Liver (tissue), 9 donors: ENCODE results near the gene NCOR1. TPM values are rescaled to one million over a fixed set of nuclear protein-coding genes. Genes with fewer than 3 reads are reported as not detected.

Source experiments
- DNase-seq: peaks from one replicate; pipeline ENCODE4 v3.0.0-alpha.2; 2017; ENCODE audit warnings: low spot score
- H3K27ac ChIP-seq, 2 donors: one replicate each; pipeline ENCODE4 v1.7.0; 2013; ENCODE audit warnings: inconsistent platforms in 2 of 2, low read length in 2 of 2, control low read depth in 1 of 2, low read depth in 1 of 2, mild to moderate bottlenecking in 1 of 2
- H3K27me3 ChIP-seq, 4 donors: one replicate each; pipeline versions ENCODE4 v1.6.1 to v1.7.0; 2013; ENCODE audit warnings: low read length in 3 of 4, inconsistent platforms in 1 of 4, mild to moderate bottlenecking in 1 of 4, moderate library complexity in 1 of 4; ENCODE audit not compliant: control insufficient read depth in 4 of 4, insufficient read depth in 4 of 4
- H3K36me3 ChIP-seq, 4 donors: one replicate each; pipeline versions ENCODE4 v1.6.1 to v1.7.0; 2013; ENCODE audit warnings: low read length in 3 of 4, mild to moderate bottlenecking in 3 of 4, low read depth in 1 of 4, moderate library complexity in 1 of 4; ENCODE audit not compliant: control insufficient read depth in 4 of 4, insufficient read depth in 3 of 4
- H3K4me1 ChIP-seq, 4 donors: one replicate each; pipeline versions ENCODE4 v1.6.1 to v1.7.0; 2013; ENCODE audit warnings: low read length in 3 of 4, mild to moderate bottlenecking in 3 of 4, moderate library complexity in 1 of 4; ENCODE audit not compliant: control insufficient read depth in 4 of 4, insufficient read depth in 4 of 4
- H3K4me3 ChIP-seq, 3 donors: one replicate each; pipeline versions ENCODE4 v1.6.1 to v1.7.0; 2013; ENCODE audit warnings: low read length in 3 of 3, control low read depth in 1 of 3, low read depth in 1 of 3, mild to moderate bottlenecking in 1 of 3
- H3K9ac ChIP-seq, 2 donors: one replicate each; pipeline ENCODE4 v1.7.0; 2013; ENCODE audit warnings: low read length in 2 of 2, mild to moderate bottlenecking in 2 of 2, moderate library complexity in 2 of 2, control low read depth in 1 of 2, low read depth in 1 of 2
- H3K9me3 ChIP-seq, 4 donors: one replicate each; pipeline versions ENCODE4 v1.6.1 to v1.7.0; 2013; ENCODE audit warnings: low read length in 3 of 4; ENCODE audit not compliant: control insufficient read depth in 4 of 4
- ATF3 ChIP-seq: IDR thresholded peaks from 2 replicates; pipeline ENCODE4 v1.6.1; 2016; ENCODE audit warnings: antibody characterized with exemption
- CTCF ChIP-seq: fragments of 150-350 bp; IDR thresholded peaks from 2 replicates; pipeline ENCODE4 v1.5.1; 2017; ENCODE audit warnings: improper control_type of control experiment, low read depth, low read length; ENCODE audit not compliant: missing input control
- EGR1 ChIP-seq, 2 donors: IDR thresholded peaks; 2 replicates each; pipeline ENCODE4 v1.6.1; 2016 to 2018; ENCODE audit warnings: antibody characterized with exemption in 2 of 2, low read depth in 2 of 2
- FOXA1 ChIP-seq: IDR thresholded peaks from 2 replicates; pipeline ENCODE4 v1.6.1; 2016; ENCODE audit warnings: antibody characterized with exemption
- FOXA2 ChIP-seq: IDR thresholded peaks from 2 replicates; pipeline ENCODE4 v1.6.1; 2016; ENCODE audit warnings: antibody characterized with exemption
- GABPA ChIP-seq, 2 donors: IDR thresholded peaks in 1 of 2; conservative IDR thresholded peaks in 1 of 2; 2 replicates each; pipeline ENCODE4 v1.6.1; 2016; ENCODE audit warnings: antibody characterized with exemption in 2 of 2, mild to moderate bottlenecking in 1 of 2, moderate library complexity in 1 of 2
- HNF4A ChIP-seq, 2 donors: conservative IDR thresholded peaks; 2 replicates each; pipeline ENCODE4 v1.6.1; 2016; ENCODE audit warnings: antibody characterized with exemption in 2 of 2, mild to moderate bottlenecking in 2 of 2
- HNF4G ChIP-seq: IDR thresholded peaks from 2 replicates; pipeline ENCODE4 v1.6.1; 2016; ENCODE audit warnings: antibody characterized with exemption
- JUND ChIP-seq, 2 donors: IDR thresholded peaks; 2 replicates each; pipeline ENCODE4 v1.6.1; 2016; ENCODE audit warnings: antibody characterized with exemption in 2 of 2
- MAX ChIP-seq: IDR thresholded peaks from 2 replicates; pipeline ENCODE4 v1.6.1; 2016; ENCODE audit warnings: antibody characterized with exemption
- NR2F2 ChIP-seq: IDR thresholded peaks from 2 replicates; pipeline ENCODE4 v1.6.1; 2016; ENCODE audit warnings: antibody characterized with exemption
- RAD21 ChIP-seq, 2 donors: IDR thresholded peaks; 2 replicates each; pipeline ENCODE4 v1.6.1; 2016; ENCODE audit warnings: antibody characterized with exemption in 2 of 2, mild to moderate bottlenecking in 2 of 2
- RXRA ChIP-seq, 2 donors: IDR thresholded peaks; 2 replicates each; pipeline ENCODE4 v1.6.1; 2017 to 2018; ENCODE audit warnings: antibody characterized with exemption in 2 of 2, mild to moderate bottlenecking in 1 of 2
- SP1 ChIP-seq: IDR thresholded peaks from 2 replicates; pipeline ENCODE4 v1.6.1; 2018; ENCODE audit warnings: antibody characterized with exemption, mild to moderate bottlenecking
- TAF1 ChIP-seq: conservative IDR thresholded peaks from 2 replicates; pipeline ENCODE4 v1.6.1; 2016; ENCODE audit warnings: antibody characterized with exemption, mild to moderate bottlenecking
- YY1 ChIP-seq: IDR thresholded peaks from 2 replicates; pipeline ENCODE4 v1.6.1; 2016; ENCODE audit warnings: antibody characterized with exemption, mild to moderate bottlenecking
- WGBS: extraction: QIAGEN DNeasy Blood & Tissue Kit; methylation state at CpG from one replicate; pipeline ENCODE4 v1.1.7; 2013; 5-methylcytosine and 5-hydroxymethylcytosine counted together
- polyA plus RNA-seq, 2 donors: library from polyadenylated mRNA; stranded (reverse) in 1 of 2; unstranded in 1 of 2; fragments of 200-250 nt in 1 of 2; fragments of >200 nt in 1 of 2; fragmentation: Nextera tagmentation in 1 of 2; extraction: Ambion mirVana in 1 of 2; gene quantifications; one replicate each; pipeline versions ENCODE4 v1.2.1 to v1.2.3, GENCODE V29; 2013 to 2015
- total RNA-seq, 2 donors: library from RNA; depleted of rRNA; stranded (reverse); fragments of >200 nt; gene quantifications; one replicate each; pipeline ENCODE4 v1.2.3, GENCODE V29; 2014
- TF ChIP-seq, protein P1 (sequence below): IDR thresholded peaks from 2 replicates; pipeline ENCODE4 v1.6.1; 2016; ENCODE audit warnings: antibody characterized with exemption, mild to moderate bottlenecking
- TF ChIP-seq, protein P2 (sequence below): IDR thresholded peaks from 2 replicates; pipeline ENCODE4 v1.6.1; 2016; ENCODE audit warnings: antibody characterized with exemption
- donor health status: healthy.
- donor health status: healthy.
- donor health status: healthy.
- donor health status: healthy.
- donor health status: healthy.

Gene NCOR1
- total and polyA plus RNA-seq, 4 donors: 23.6 to 94.8 (median 77.0) TPM

DNA sequence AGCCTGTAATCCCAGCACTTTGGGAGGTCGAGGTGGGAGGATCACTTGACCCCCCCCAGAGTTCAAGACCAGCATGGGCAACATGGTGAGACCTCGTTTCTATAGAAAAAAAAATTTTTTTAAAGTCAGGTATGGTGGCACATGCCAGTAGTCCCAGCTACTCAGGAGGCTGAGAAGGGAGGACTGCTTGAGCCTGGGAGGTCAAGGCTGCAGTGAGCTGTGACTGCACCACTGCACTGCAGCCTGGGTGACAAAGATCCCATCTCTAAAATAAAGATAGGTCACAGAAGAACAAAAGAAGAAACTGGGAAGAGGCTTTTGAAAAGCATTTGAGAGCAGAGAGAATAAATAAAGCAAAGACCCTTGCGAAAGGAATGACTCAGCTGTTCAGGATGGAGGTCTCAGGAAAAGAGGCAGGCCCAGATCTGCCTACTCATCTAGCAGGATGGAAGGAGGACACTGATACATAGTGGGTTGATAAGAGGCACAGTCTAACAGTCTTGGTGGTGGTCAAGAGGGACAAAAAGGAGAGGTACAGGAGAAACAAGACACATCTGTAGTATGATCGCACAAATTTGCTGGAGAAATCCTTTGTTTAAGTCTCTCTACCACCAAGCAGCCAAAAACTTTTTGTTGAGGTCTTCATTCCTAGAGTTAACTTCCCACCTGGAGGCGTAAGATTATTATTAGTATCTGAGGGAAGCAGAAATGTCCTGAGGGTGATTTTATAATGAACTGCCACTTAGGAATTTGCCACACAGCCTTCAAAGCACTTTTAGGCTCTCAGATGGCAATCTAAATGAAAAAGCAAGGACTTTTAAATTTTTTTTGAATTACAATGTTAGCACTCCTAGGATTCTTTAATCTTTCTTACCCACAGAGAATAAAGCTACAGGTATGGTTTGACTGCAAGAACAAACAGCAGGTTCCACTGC is 233.4 kb downstream of the NCOR1 start:
- TF ChIP-seq HNF4A (conservative IDR thresholded peaks at IDR 0.05): no peak
- no peaks in the 10 kb centered on the region for H3K27me3 ChIP-seq
- peaks cover 3 to 60% (median 45%) of the 10 kb centered on the region in 4 donors for H3K36me3 ChIP-seq
- H3K4me3 ChIP-seq: no peak overlapping the region
- no peak for DNase-seq
- no peaks in the 10 kb centered on the region for H3K4me1 ChIP-seq
- H3K9me3 ChIP-seq: no peaks in the 10 kb centered on the region
- 88% methylated on average over 5 of the region's 5 CpGs for WGBS
- no peak overlapping the region for H3K27ac ChIP-seq
- no peak overlapping the region for H3K9ac ChIP-seq

DNA sequence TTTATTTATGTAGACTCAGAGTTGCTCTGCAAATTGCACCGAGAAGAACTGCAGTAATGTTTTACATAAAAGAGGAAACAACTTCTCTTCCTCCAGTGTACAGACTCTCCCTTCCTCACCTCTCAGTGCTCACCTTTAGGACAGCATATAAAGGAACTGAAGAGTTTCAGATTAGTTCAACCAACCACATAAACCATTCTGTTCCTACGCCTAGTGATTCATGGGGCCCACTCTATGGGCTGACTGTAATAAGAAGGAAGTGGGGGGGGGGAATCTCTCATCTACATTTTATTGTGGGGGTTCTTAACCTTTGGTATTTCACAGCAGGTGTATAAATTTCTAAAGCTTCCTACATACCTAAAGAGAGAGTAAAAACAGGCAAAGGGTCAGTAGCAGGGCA is 234.1 kb downstream of the NCOR1 start:
- Histone ChIP-seq H3K27me3 (no peaks in the 10 kb centered on the region), H3K4me1 (peaks cover 0 to 5% (median 0%) of the 10 kb centered on the region in 4 donors), H3K27ac (no peak overlapping the region), H3K36me3 (peaks cover 2 to 55% (median 46%) of the 10 kb centered on the region in 4 donors), H3K9ac (no peak overlapping the region), H3K4me3 (no peak overlapping the region), H3K9me3 (no peaks in the 10 kb centered on the region)
- TF ChIP-seq JUND (IDR thresholded peaks at IDR 0.05) (no peak), TAF1 (no peak), FOXA1 (no peak), HNF4A (conservative IDR thresholded peaks at IDR 0.05) (no peak), YY1 (no peak), GABPA (IDR thresholded peaks at IDR 0.05 in 1 of 2, conservative IDR thresholded peaks at IDR 0.05 in 1 of 2) (no peak), HNF4G (no peak), RAD21 (IDR thresholded peaks at IDR 0.05) (no peak), EGR1 (IDR thresholded peaks at IDR 0.05; ENCODE audit: low read depth in 2 of 2) (no peak), MAX (no peak), RXRA (IDR thresholded peaks at IDR 0.05) (no peak), NR2F2 (no peak), ATF3 (no peak), SP1 (no peak), CTCF (no peak), FOXA2 (no peak)
- TF ChIP-seq, protein P1, sequence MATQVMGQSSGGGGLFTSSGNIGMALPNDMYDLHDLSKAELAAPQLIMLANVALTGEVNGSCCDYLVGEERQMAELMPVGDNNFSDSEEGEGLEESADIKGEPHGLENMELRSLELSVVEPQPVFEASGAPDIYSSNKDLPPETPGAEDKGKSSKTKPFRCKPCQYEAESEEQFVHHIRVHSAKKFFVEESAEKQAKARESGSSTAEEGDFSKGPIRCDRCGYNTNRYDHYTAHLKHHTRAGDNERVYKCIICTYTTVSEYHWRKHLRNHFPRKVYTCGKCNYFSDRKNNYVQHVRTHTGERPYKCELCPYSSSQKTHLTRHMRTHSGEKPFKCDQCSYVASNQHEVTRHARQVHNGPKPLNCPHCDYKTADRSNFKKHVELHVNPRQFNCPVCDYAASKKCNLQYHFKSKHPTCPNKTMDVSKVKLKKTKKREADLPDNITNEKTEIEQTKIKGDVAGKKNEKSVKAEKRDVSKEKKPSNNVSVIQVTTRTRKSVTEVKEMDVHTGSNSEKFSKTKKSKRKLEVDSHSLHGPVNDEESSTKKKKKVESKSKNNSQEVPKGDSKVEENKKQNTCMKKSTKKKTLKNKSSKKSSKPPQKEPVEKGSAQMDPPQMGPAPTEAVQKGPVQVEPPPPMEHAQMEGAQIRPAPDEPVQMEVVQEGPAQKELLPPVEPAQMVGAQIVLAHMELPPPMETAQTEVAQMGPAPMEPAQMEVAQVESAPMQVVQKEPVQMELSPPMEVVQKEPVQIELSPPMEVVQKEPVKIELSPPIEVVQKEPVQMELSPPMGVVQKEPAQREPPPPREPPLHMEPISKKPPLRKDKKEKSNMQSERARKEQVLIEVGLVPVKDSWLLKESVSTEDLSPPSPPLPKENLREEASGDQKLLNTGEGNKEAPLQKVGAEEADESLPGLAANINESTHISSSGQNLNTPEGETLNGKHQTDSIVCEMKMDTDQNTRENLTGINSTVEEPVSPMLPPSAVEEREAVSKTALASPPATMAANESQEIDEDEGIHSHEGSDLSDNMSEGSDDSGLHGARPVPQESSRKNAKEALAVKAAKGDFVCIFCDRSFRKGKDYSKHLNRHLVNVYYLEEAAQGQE: no peak
- TF ChIP-seq, protein P2, sequence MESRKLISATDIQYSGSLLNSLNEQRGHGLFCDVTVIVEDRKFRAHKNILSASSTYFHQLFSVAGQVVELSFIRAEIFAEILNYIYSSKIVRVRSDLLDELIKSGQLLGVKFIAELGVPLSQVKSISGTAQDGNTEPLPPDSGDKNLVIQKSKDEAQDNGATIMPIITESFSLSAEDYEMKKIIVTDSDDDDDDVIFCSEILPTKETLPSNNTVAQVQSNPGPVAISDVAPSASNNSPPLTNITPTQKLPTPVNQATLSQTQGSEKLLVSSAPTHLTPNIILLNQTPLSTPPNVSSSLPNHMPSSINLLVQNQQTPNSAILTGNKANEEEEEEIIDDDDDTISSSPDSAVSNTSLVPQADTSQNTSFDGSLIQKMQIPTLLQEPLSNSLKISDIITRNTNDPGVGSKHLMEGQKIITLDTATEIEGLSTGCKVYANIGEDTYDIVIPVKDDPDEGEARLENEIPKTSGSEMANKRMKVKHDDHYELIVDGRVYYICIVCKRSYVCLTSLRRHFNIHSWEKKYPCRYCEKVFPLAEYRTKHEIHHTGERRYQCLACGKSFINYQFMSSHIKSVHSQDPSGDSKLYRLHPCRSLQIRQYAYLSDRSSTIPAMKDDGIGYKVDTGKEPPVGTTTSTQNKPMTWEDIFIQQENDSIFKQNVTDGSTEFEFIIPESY: no peak
- no peak for DNase-seq
- 40% methylated on average over 2 of the region's 2 CpGs for WGBS
